ENCODE results near the gene NUMB. TPM values are rescaled to one million over a fixed set of nuclear protein-coding genes. Genes with fewer than 3 reads are reported as not detected.

NUMB gene
- total RNA-seq, 2 donors from 2014 or later = 79.9 to 85.2 TPM

- H3K27me3 Mint-ChIP-seq (ENCODE audit: insufficient read depth) = no peaks in the 10 kb centered on the region
- no peak overlapping the region for H3K27ac Mint-ChIP-seq
- peaks cover 12% of the 10 kb centered on the region for H3K4me1 Mint-ChIP-seq
- peak; percentile 65 for DNase-seq
- no peak overlapping the region for H3K4me3 Mint-ChIP-seq
- H3K36me3 Mint-ChIP-seq (ENCODE audit: low read depth) = no peaks in the 10 kb centered on the region
- Histone ChIP-seq H3K27me3 (ENCODE audit: control insufficient read depth, insufficient read depth, low read length, poor library complexity, severe bottlenecking) (no peaks in the 10 kb centered on the region), H3K9me3 (ENCODE audit: control insufficient read depth, low read length) (no peaks in the 10 kb centered on the region), H3K4me3 (ENCODE audit: low read length) (no peak overlapping the region), H3K9ac (ENCODE audit: extremely low read depth, low read length, poor library complexity, severe bottlenecking) (no peak overlapping the region), H3K27ac (ENCODE audit: low read depth, low read length) (no peak overlapping the region), H3K36me3 (ENCODE audit: control insufficient read depth, insufficient read depth, low read length) (no peaks in the 10 kb centered on the region), H3K4me1 (ENCODE audit: control insufficient read depth, insufficient read depth, low read length) (peaks cover 3% of the 10 kb centered on the region)
- TF ChIP-seq CTCF (conservative IDR thresholded peaks at IDR 0.05) = no peak
- 62 to 79% methylated on average over 2 to 4 of the region's 4 CpGs for WGBS, 2 experiments (ENCODE audit: insufficient coverage in 1 of 2, insufficient read length in 1 of 2)
- H3K9me3 Mint-ChIP-seq = no peaks in the 10 kb centered on the region
These were observed 16.6 kb upstream of the NUMB start for GRCh38 chr14:73474952-73475351.

- Mint-ChIP-seq H3K4me1 (peaks cover 15% of the 10 kb centered on the region), H3K27me3 (ENCODE audit: insufficient read depth) (no peaks in the 10 kb centered on the region), H3K27ac (no peak overlapping the region), H3K9me3 (no peaks in the 10 kb centered on the region), H3K4me3 (no peak overlapping the region), H3K36me3 (ENCODE audit: low read depth) (no peaks in the 10 kb centered on the region)
- DNase-seq = no peak
- Histone ChIP-seq H3K4me3 (ENCODE audit: low read length) (no peak overlapping the region), H3K27me3 (ENCODE audit: control insufficient read depth, insufficient read depth, low read length, poor library complexity, severe bottlenecking) (no peaks in the 10 kb centered on the region), H3K27ac (ENCODE audit: low read depth, low read length) (no peak overlapping the region), H3K36me3 (ENCODE audit: control insufficient read depth, insufficient read depth, low read length) (no peaks in the 10 kb centered on the region), H3K4me1 (ENCODE audit: control insufficient read depth, insufficient read depth, low read length) (peaks cover 3% of the 10 kb centered on the region), H3K9ac (ENCODE audit: extremely low read depth, low read length, poor library complexity, severe bottlenecking) (no peak overlapping the region), H3K9me3 (ENCODE audit: control insufficient read depth, low read length) (no peaks in the 10 kb centered on the region)
- WGBS, 2 experiments (ENCODE audit: insufficient coverage in 1 of 2, insufficient read length in 1 of 2) = 74 to 84% methylated on average over 12 to 18 of the region's 18 CpGs
- TF ChIP-seq CTCF (conservative IDR thresholded peaks at IDR 0.05) = peak; percentile 85
These were observed 14.1 kb upstream of the NUMB start for GRCh38 chr14:73472185-73473114.

GRCh38 chr14:73471582-73472184 lies 13.3 kb upstream of the NUMB start:
- peaks cover 18% of the 10 kb centered on the region for H3K4me1 Mint-ChIP-seq
- no peak overlapping the region for H3K9ac ChIP-seq (ENCODE audit: extremely low read depth, low read length, poor library complexity, severe bottlenecking)
- no peak overlapping the region for H3K27ac ChIP-seq (ENCODE audit: low read depth, low read length)
- 82 to 83% methylated on average over 6 of the region's 6 CpGs for WGBS, 2 experiments (ENCODE audit: insufficient coverage in 1 of 2, insufficient read length in 1 of 2)
- no peak overlapping the region for H3K4me3 Mint-ChIP-seq
- H3K27ac Mint-ChIP-seq = no peak overlapping the region
- H3K4me1 ChIP-seq (ENCODE audit: control insufficient read depth, insufficient read depth, low read length) = peaks cover 2% of the 10 kb centered on the region
- no peaks in the 10 kb centered on the region for H3K36me3 ChIP-seq (ENCODE audit: control insufficient read depth, insufficient read depth, low read length)
- H3K36me3 Mint-ChIP-seq (ENCODE audit: low read depth) = no peaks in the 10 kb centered on the region
- H3K27me3 ChIP-seq (ENCODE audit: control insufficient read depth, insufficient read depth, low read length, poor library complexity, severe bottlenecking) = no peaks in the 10 kb centered on the region
- H3K27me3 Mint-ChIP-seq (ENCODE audit: insufficient read depth) = no peaks in the 10 kb centered on the region
- H3K9me3 Mint-ChIP-seq = no peaks in the 10 kb centered on the region
- H3K9me3 ChIP-seq (ENCODE audit: control insufficient read depth, low read length) = no peaks in the 10 kb centered on the region
- no peak for DNase-seq
- H3K4me3 ChIP-seq (ENCODE audit: low read length) = no peak overlapping the region
- TF ChIP-seq CTCF (conservative IDR thresholded peaks at IDR 0.05) = no peak
